PC-9 (cell line): ENCODE data around the gene MTO1. TPM values are rescaled to one million over a fixed set of nuclear protein-coding genes. Genes with fewer than 3 reads are reported as not detected.
"Not testable (repeated sequence)": the region's sequence is repeated elsewhere in the genome, so short reads cannot be mapped to it uniquely, and the experiment has no call there.

Experiments
- BruUV-seq: library from RNA; stranded (reverse); fragments of 400-500 nt; replicated peaks from 2 replicates; lab custom pipeline; 2021; lab: Mats Ljungman, UMichigan
- CTCF ChIA-PET: fragments of 300-600 bp; sonication (Branson Sonifier 250); formaldehyde crosslinking; loops from one replicate; lab custom pipeline; 2022; ENCODE audit warnings: antibody characterized with exemption; lab: Charles Lee
- POLR2A ChIA-PET: fragments of 300-600 bp; sonication (Branson Sonifier 250); formaldehyde crosslinking; loops from one replicate; lab custom pipeline; 2022; ENCODE audit warnings: antibody characterized with exemption; ENCODE audit not compliant: unreplicated experiment; lab: Charles Lee
- DNase-seq, 2 experiments: peaks; one replicate each; pipeline versions ENCODE4 v3.0.0 to v3.0.0-alpha.2; 2015 to 2022; ENCODE audit warnings: mixed read lengths in 1 of 2
- H2AFZ ChIP-seq: fragments of 200-600 bp; sonication (generic); 2 replicates; pipeline ENCODE4 v1.8.1; 2017; ENCODE audit warnings: antibody characterized with exemption
- H3F3A ChIP-seq: fragments of 200-600 bp; sonication (generic); 2 replicates; pipeline ENCODE4 v1.8.1; 2017; ENCODE audit warnings: antibody characterized with exemption, mild to moderate bottlenecking, low read depth; ENCODE audit not compliant: insufficient read depth
- H3K27ac ChIP-seq: fragments of 200-600 bp; sonication (generic); 2 replicates; pipeline ENCODE4 v1.6.1; 2016; ENCODE audit warnings: mixed run types
- H3K27me3 ChIP-seq: fragments of 200-600 bp; sonication (generic); 2 replicates; pipeline ENCODE4 v1.6.1; 2016; ENCODE audit warnings: low read depth, mixed run types; ENCODE audit not compliant: insufficient read depth
- H3K36me3 ChIP-seq: fragments of 200-600 bp; sonication (generic); 2 replicates; pipeline ENCODE4 v1.6.1; 2016; ENCODE audit warnings: low read depth, mixed run types
- H3K4me1 ChIP-seq: fragments of 200-600 bp; sonication (generic); replicated peaks from 2 replicates; pipeline ENCODE4 v1.6.1; 2016; ENCODE audit warnings: mixed run types; ENCODE audit not compliant: insufficient read depth
- H3K4me2 ChIP-seq: fragments of 200-600 bp; sonication (generic); 2 replicates; pipeline ENCODE4 v1.6.1; 2017; ENCODE audit warnings: mixed run types
- H3K4me3 ChIP-seq: fragments of 200-600 bp; sonication (generic); 2 replicates; pipeline ENCODE4 v1.6.1; 2016; ENCODE audit warnings: mixed run types
- H3K79me2 ChIP-seq: fragments of 200-600 bp; sonication (generic); 2 replicates; pipeline ENCODE4 v1.6.1; 2017; ENCODE audit warnings: low read depth, mixed run types
- H3K9me2 ChIP-seq: fragments of 200-600 bp; sonication (generic); 2 replicates; pipeline ENCODE4 v1.8.1; 2017; ENCODE audit warnings: mild to moderate bottlenecking; ENCODE audit not compliant: insufficient read depth
- H3K9me3 ChIP-seq: fragments of 200-600 bp; sonication (generic); 2 replicates; pipeline ENCODE4 v1.8.1; 2016; ENCODE audit warnings: low read depth; ENCODE audit not compliant: insufficient read depth
- H4K20me1 ChIP-seq: fragments of 200-600 bp; sonication (generic); 2 replicates; pipeline ENCODE4 v1.8.1; 2017; ENCODE audit not compliant: insufficient read depth
- CTCF ChIP-seq: fragments of 200-600 bp; sonication (generic); conservative IDR thresholded peaks from 2 replicates; pipeline ENCODE4 v1.6.1; 2017; ENCODE audit warnings: mixed run types, antibody characterized with exemption, mild to moderate bottlenecking, moderate library complexity
- EZH2 ChIP-seq: fragments of 200-600 bp; sonication (generic); IDR thresholded peaks from 2 replicates; pipeline ENCODE4 v1.8.0; 2017; ENCODE audit warnings: antibody characterized with exemption, low read depth
- intact Hi-C: fragments of 100-400 bp; cut with micrococcal nuclease; formaldehyde crosslinking; loops from one replicate; pipeline ENCODE4 v1.10.0; 2022; ENCODE audit not compliant: unreplicated experiment
- total RNA-seq: library from RNA; stranded (reverse); gene quantifications from 2 replicates; pipeline ENCODE4 v1.2.3, GENCODE V29; 2021

Gene MTO1
- total RNA-seq, 1 experiment from 2014 or later, result 27.2 TPM

DNA sequence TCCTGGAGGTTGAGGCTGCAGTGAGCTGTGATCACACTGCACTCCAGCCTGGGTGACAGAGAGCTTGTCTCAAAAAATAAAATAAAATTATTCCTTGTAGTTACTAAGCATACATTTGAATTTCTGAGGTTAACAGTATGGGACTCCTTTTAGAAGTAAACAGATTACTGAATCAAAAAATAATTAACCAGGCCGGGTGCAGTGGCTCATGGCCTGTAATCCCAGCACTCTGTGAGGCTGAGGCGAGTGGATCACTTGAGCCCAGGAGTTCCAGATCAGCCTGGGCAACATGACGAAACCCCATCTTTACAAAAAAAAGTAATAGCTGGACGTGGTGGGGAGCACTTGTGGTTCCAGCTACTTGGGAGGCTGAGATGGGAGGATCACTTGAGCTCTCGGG lies 81.4 kb downstream of the MTO1 start:
- ChIA-PET CTCF (interaction anchor here (0.6 kb wide), 1 partner anchor 23 kb away, joined by 11 read pairs; no protein-coding TSS in a partner anchor), POLR2A (interaction anchor here (0.7 kb wide), 1 partner anchor 216 kb away, joined by 4 read pairs; no protein-coding TSS in a partner anchor)
- no TSS peak for BruUV-seq
- no peak for DNase-seq
- H4K20me1 ChIP-seq, result no peaks in the 10 kb centered on the region
- H3K9me3 ChIP-seq, result no peaks in the 10 kb centered on the region
- no peaks in the 10 kb centered on the region for H3K79me2 ChIP-seq
- H2AFZ ChIP-seq, result no peak overlapping the region
- intact Hi-C loops, result no loop called here
- H3K4me2 ChIP-seq, result no peak overlapping the region
- H3K4me1 ChIP-seq, result no peaks in the 10 kb centered on the region
- no peak overlapping the region for H3K4me3 ChIP-seq
- H3K27me3 ChIP-seq, result no peaks in the 10 kb centered on the region
- TF ChIP-seq EZH2, result no peak
- TF ChIP-seq CTCF, result no peak
- H3K27ac ChIP-seq, result no peak overlapping the region
- no peaks in the 10 kb centered on the region for H3K9me2 ChIP-seq
- no peaks in the 10 kb centered on the region for H3F3A ChIP-seq
- H3K36me3 ChIP-seq, result no peaks in the 10 kb centered on the region

DNA sequence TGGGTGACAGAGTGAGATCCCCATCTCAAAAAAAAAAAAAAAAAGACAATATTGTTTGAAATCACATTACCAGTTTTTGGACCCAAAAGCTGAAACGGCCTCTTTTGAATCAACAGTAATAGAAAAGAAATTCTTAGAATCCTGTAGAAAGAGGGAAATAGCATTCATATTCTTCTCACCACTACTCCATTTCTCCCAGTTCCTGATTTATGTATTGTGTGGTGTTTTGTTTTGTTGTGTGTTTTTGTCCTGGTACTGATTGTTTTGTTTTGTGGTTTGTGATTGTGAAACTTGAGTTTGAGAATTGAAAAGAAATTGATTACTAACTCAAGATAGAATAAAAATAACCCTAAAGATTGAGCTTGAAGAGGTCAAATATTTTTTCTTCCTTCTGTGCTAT lies 85.5 kb downstream of the MTO1 start:
- no peak for TF ChIP-seq EZH2
- no peak for TF ChIP-seq CTCF
- H3K9me3 ChIP-seq, result no peaks in the 10 kb centered on the region
- ChIA-PET CTCF (no interaction called here), POLR2A (interaction anchor here (0.6 kb wide), 2 partner anchors 26 to 47 kb away, joined by 3 read pairs; no protein-coding TSS in a partner anchor)
- DNase-seq, result no peak
- no peak overlapping the region for H2AFZ ChIP-seq
- no peaks in the 10 kb centered on the region for H3K79me2 ChIP-seq
- H3K4me3 ChIP-seq, result no peak overlapping the region
- no peaks in the 10 kb centered on the region for H3K36me3 ChIP-seq
- no peaks in the 10 kb centered on the region; the same call in 1 of the 2 replicates for H3F3A ChIP-seq
- no TSS peak for BruUV-seq
- no peaks in the 10 kb centered on the region for H3K27me3 ChIP-seq
- H3K9me2 ChIP-seq, result no peaks in the 10 kb centered on the region
- H3K4me2 ChIP-seq, result no peak overlapping the region
- H3K27ac ChIP-seq, result no peak overlapping the region
- intact Hi-C loops, result no loop called here
- no peaks in the 10 kb centered on the region for H4K20me1 ChIP-seq
- H3K4me1 ChIP-seq, result no peaks in the 10 kb centered on the region

DNA sequence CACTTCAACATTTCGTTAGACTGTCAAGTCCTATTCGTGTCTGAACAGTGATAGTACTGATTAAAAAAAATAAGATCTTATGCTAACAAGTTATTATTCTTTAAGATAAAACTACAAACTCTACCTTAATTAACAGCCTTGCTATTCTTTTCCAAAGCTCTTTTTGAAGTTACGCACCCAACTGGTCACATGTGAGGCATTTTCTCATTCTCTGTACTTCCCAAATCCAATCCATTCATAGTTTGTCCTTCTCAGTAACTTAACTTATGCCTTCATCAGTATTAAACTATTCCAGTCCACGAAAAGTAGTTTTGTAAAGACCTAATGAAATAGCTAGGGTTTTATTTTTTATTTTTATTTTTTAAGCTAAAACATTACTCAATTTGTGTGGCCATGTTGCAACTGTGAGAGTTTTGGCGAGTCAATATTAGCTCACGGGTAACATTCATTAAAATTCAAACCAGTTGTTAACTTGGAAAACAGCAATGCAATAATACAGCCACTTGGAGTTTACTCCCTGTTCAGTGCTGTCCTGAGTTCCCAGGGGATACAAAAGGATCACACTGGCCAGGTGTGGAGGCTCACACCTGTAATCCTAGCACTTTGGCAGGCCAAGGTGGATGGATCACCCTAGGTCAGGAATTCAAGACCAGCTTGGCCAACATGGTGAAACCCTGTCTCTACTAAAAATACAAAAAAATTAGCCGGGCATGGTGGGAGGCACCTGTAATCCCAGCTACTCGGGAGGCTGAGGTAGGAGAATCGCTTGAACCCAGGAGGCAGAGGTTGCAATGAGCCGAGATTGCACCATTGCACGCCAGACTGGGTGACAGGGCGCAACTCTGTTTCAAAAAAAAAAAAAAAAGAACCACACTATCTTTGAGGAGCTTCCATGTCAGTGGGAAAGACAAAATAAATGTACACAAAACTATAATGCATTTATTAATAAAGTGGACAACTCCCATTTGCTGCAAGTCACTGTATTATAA lies 87.2 kb downstream of the MTO1 start:
- BruUV-seq, result no TSS peak
- no peaks in the 10 kb centered on the region; the same call in 1 of the 2 replicates for H3F3A ChIP-seq
- H3K27me3 ChIP-seq, result no peaks in the 10 kb centered on the region
- CTCF ChIA-PET, result interaction anchor here (0.6 to 1.3 kb wide), 3 partner anchors 17 to 156 kb away, joined by 3 to 8 read pairs (median 3); no protein-coding TSS in a partner anchor
- H3K9me2 ChIP-seq, result no peaks in the 10 kb centered on the region
- no peak overlapping the region for H3K27ac ChIP-seq
- POLR2A ChIA-PET, result interaction anchor here (0.7 kb wide), 1 partner anchor 18 kb away, joined by 3 read pairs; no protein-coding TSS in a partner anchor
- TF ChIP-seq CTCF (no peak), EZH2 (no peak)
- no peak for DNase-seq
- no peaks in the 10 kb centered on the region for H3K79me2 ChIP-seq
- no peak overlapping the region for H3K4me2 ChIP-seq
- no peak overlapping the region for H2AFZ ChIP-seq
- H3K4me3 ChIP-seq, result no peak overlapping the region
- no peaks in the 10 kb centered on the region for H3K9me3 ChIP-seq
- no peaks in the 10 kb centered on the region for H3K4me1 ChIP-seq
- no peaks in the 10 kb centered on the region for H3K36me3 ChIP-seq
- H4K20me1 ChIP-seq, result no peaks in the 10 kb centered on the region
- intact Hi-C loops, result no loop called here

- H3F3A ChIP-seq, BruUV-seq, H2AFZ ChIP-seq, H3K9me2 ChIP-seq, DNase-seq, H3K4me1 ChIP-seq, H3K36me3 ChIP-seq, H4K20me1 ChIP-seq, H3K27me3 ChIP-seq, POLR2A ChIA-PET, H3K4me3 ChIP-seq, intact Hi-C loops, H3K9me3 ChIP-seq, H3K27ac ChIP-seq, H3K4me2 ChIP-seq, H3K79me2 ChIP-seq: not testable (repeated sequence)
- CTCF ChIA-PET, result interaction anchor here (0.7 kb wide), 1 partner anchor 986 kb away, joined by 3 read pairs; no protein-coding TSS in a partner anchor
Observed at GRCh38 chr6:73551115-73551514, 89.6 kb downstream of the MTO1 start.
